K562 (cell line): Measurements from ENCODE around the gene ITPRID2. TPM values are rescaled to one million over a fixed set of nuclear protein-coding genes. Genes with fewer than 3 reads are reported as not detected.

Source experiments
- ATAC-seq: fragments of 200-7000 bp; cut with Tn5 transposase; 3 replicates; pipeline ENCODE4 v1.9.1; 2020; ENCODE audit warnings: moderate library complexity
- BruUV-seq: library from RNA; stranded (reverse); fragments of 400-500 nt; replicated peaks from 2 replicates; lab custom pipeline; 2021; lab: Mats Ljungman, UMichigan
- CTCF ChIA-PET: fragments of 300-600 bp; formaldehyde crosslinking; extraction: SDS; loops from one replicate; lab custom pipeline; 2021; ENCODE audit warnings: low intra/inter-chr PET ratio; lab: Yijun Ruan, JAX
- POLR2A ChIA-PET: fragments of 300-600, 350-650 bp; sonication (Branson Sonifier 250); formaldehyde crosslinking; extraction: SDS; loops from one replicate; lab custom pipeline; 2021; ENCODE audit warnings: antibody characterized with exemption, inconsistent platforms; lab: Yijun Ruan, JAX
- DNase-seq, 4 experiments: peaks; one replicate each; pipeline versions ENCODE4 v3.0.0 to v3.0.0-alpha.2; 2011 to 2018; ENCODE audit warnings: low spot score in 3 of 4, mixed read lengths in 3 of 4; ENCODE audit errors: extremely low read depth in 1 of 4
- FAIRE-seq: peaks from 2 replicates; lab custom pipeline; 2011; peaks lifted over from hg19 to GRCh38; lab: Jason Lieb, UNC
- H2AFZ ChIP-seq: 2 replicates; pipeline ENCODE4 v1.6.0; 2011; ENCODE audit warnings: low read depth, low read length, control low read depth, inconsistent platforms
- H3K27ac ChIP-seq: fragments of 200-600 bp; 3 replicates; pipeline ENCODE4 v1.8.0; 2011; ENCODE audit warnings: low read depth, mild to moderate bottlenecking, control low read depth, inconsistent platforms, low read length, moderate library complexity, mixed read lengths; ENCODE audit errors: extremely low read depth
- H3K27me3 ChIP-seq, 2 experiments: fragments of 300-600 bp in 1 of 2; 2 replicates in 1 of 2; 3 replicates in 1 of 2; pipeline versions ENCODE4 v1.6.0 to v1.8.0; 2011; ENCODE audit warnings: inconsistent platforms in 2 of 2, low read length in 2 of 2, mild to moderate bottlenecking in 1 of 2, mixed read lengths in 1 of 2, moderate library complexity in 1 of 2; ENCODE audit not compliant: control insufficient read depth in 2 of 2, insufficient read depth in 2 of 2
- H3K36me3 ChIP-seq: fragments of 300-600 bp; 3 replicates; pipeline ENCODE4 v1.8.0; 2011; ENCODE audit warnings: mild to moderate bottlenecking, low read length, inconsistent platforms; ENCODE audit not compliant: control insufficient read depth, insufficient read depth
- H3K4me1 ChIP-seq, 2 experiments: fragments of 200-600 bp in 1 of 2; replicated peaks in 1 of 2; 2 replicates in 1 of 2; 3 replicates in 1 of 2; pipeline versions ENCODE4 v1.5.1 to v1.8.0; 2011; ENCODE audit warnings: inconsistent platforms in 2 of 2, low read length in 2 of 2, mild to moderate bottlenecking in 1 of 2, mixed read lengths in 1 of 2, moderate library complexity in 1 of 2; ENCODE audit not compliant: control insufficient read depth in 2 of 2, insufficient read depth in 2 of 2
- H3K4me2 ChIP-seq: 2 replicates; pipeline ENCODE4 v1.6.1; 2011; ENCODE audit warnings: low read length, control low read depth, inconsistent platforms, mixed read lengths; ENCODE audit not compliant: insufficient read depth
- H3K4me3 ChIP-seq: fragments of 200-600 bp; sonication (generic), shearing (Covaris generic); 2 replicates; pipeline ENCODE4 v1.5.1; 2016; ENCODE audit warnings: control low read depth, inconsistent platforms
- H3K79me2 ChIP-seq: fragments of 200-600 bp; 3 replicates; pipeline ENCODE4 v1.8.0; 2011; ENCODE audit warnings: low read length, inconsistent platforms; ENCODE audit not compliant: control insufficient read depth, insufficient read depth
- H3K9ac ChIP-seq, 2 experiments: 2 replicates each; pipeline versions ENCODE4 v1.6.0 to v1.6.1; 2011; ENCODE audit warnings: low read depth in 2 of 2, low read length in 2 of 2, control low read depth in 1 of 2, inconsistent platforms in 1 of 2, mild to moderate bottlenecking in 1 of 2, mixed read lengths in 1 of 2; ENCODE audit not compliant: insufficient read depth in 1 of 2
- H3K9me1 ChIP-seq: one replicate; pipeline ENCODE4 v1.6.0; 2011; ENCODE audit warnings: inconsistent platforms, mild to moderate bottlenecking, low read length, moderate library complexity; ENCODE audit not compliant: control insufficient read depth, insufficient read depth
- H3K9me3 ChIP-seq: replicated peaks from 2 replicates; pipeline ENCODE4 v1.5.1; 2011; ENCODE audit warnings: low read depth, low read length, inconsistent platforms; ENCODE audit not compliant: control insufficient read depth, insufficient read depth
- H4K20me1 ChIP-seq: replicated peaks from 2 replicates; pipeline ENCODE4 v1.6.1; 2011; ENCODE audit warnings: low read length, inconsistent platforms, mixed read lengths; ENCODE audit not compliant: control insufficient read depth, insufficient read depth
- ARID3A ChIP-seq: IDR thresholded peaks from 2 replicates; pipeline ENCODE4 v1.6.1; 2012; ENCODE audit warnings: low read depth, low read length, improper control_type of control experiment, borderline replicate concordance
- CHCHD3 ChIP-seq: fragments of 250-450 bp; sonication (Bioruptor Pico); IDR thresholded peaks from 2 replicates; pipeline ENCODE4 v2.1.2; 2022; ENCODE audit warnings: mild to moderate bottlenecking
- ESRRA ChIP-seq: fragments of 450-650 bp; IDR thresholded peaks from 2 replicates; pipeline ENCODE4 v1.6.1; 2014; ENCODE audit warnings: low read depth, mild to moderate bottlenecking, moderate library complexity, borderline replicate concordance
- NFE2 ChIP-seq: IDR thresholded peaks from 2 replicates; pipeline ENCODE4 v1.6.1; 2014; ENCODE audit warnings: antibody characterized with exemption, low read depth
- NR2C1 ChIP-seq, 2 experiments: fragments of 450-650 bp; IDR thresholded peaks; 2 replicates each; pipeline ENCODE4 v1.6.1; 2017; ENCODE audit warnings: mild to moderate bottlenecking in 2 of 2, antibody characterized with exemption in 1 of 2, inconsistent platforms in 1 of 2, missing compliant biosample characterization in 1 of 2, missing genetic modification characterization in 1 of 2
- NR3C1 ChIP-seq: sonication (generic); formaldehyde crosslinking; IDR thresholded peaks from 2 replicates; pipeline ENCODE4 v1.8.1; 2022; ENCODE audit warnings: missing genetic modification reagents
- PCBP2 ChIP-seq: fragments of 200-400 bp; formaldehyde crosslinking; IDR thresholded peaks from 2 replicates; pipeline ENCODE4 v1.6.1; 2018; ENCODE audit warnings: low read length, low read depth, mild to moderate bottlenecking, moderate library complexity; ENCODE audit not compliant: poor library complexity, severe bottlenecking
- PHF20 ChIP-seq: fragments of 450-650 bp; IDR thresholded peaks from 2 replicates; pipeline ENCODE4 v1.6.1; 2018; ENCODE audit not compliant: partially characterized antibody
- POLR2H ChIP-seq: IDR thresholded peaks from 2 replicates; pipeline ENCODE4 v1.6.1; 2016; ENCODE audit warnings: missing genetic modification characterization, low read depth, mild to moderate bottlenecking, control low read depth, missing compliant biosample characterization, moderate library complexity
- POLR3G ChIP-seq: IDR thresholded peaks from 2 replicates; pipeline ENCODE4 v1.6.1; 2011; ENCODE audit not compliant: insufficient read length, insufficient replicate concordance; ENCODE audit errors: extremely low read depth
- RB1 ChIP-seq: fragments of 450-650 bp; IDR thresholded peaks from 2 replicates; pipeline ENCODE4 v1.6.1; 2017; ENCODE audit warnings: low read depth, mild to moderate bottlenecking
- RBM14 ChIP-seq: fragments of 200-400 bp; formaldehyde crosslinking; IDR thresholded peaks from 2 replicates; pipeline ENCODE4 v1.6.1; 2018; ENCODE audit warnings: low read depth, mild to moderate bottlenecking, low read length, moderate library complexity, borderline replicate concordance; ENCODE audit not compliant: insufficient read depth
- ZBTB8A ChIP-seq: fragments of 450-650 bp; IDR thresholded peaks from 2 replicates; pipeline ENCODE4 v1.6.1; 2018; ENCODE audit warnings: mild to moderate bottlenecking, moderate library complexity; ENCODE audit not compliant: partially characterized antibody
- ZFPM2 ChIP-seq: fragments of 250-450 bp; sonication (Bioruptor Pico); IDR thresholded peaks from 2 replicates; pipeline ENCODE4 v1.5.1; 2022; ENCODE audit warnings: mild to moderate bottlenecking
- ZNF518B ChIP-seq: fragments of 250-450 bp; sonication (Bioruptor Pico); IDR thresholded peaks from 2 replicates; pipeline ENCODE4 v1.5.0; 2021; ENCODE audit warnings: mild to moderate bottlenecking, moderate library complexity
- ZSCAN32 ChIP-seq: fragments of 450-650 bp; formaldehyde crosslinking; IDR thresholded peaks from 2 replicates; pipeline ENCODE4 v1.4.0; 2020; ENCODE audit warnings: mild to moderate bottlenecking, moderate library complexity
- WGBS: fragments of 100-300 bp; shearing (Covaris generic); methylation state at CpG from one replicate; pipeline ENCODE4 v1.1.6; 2016; ENCODE audit warnings: low coverage, mixed read lengths; ENCODE audit not compliant: insufficient coverage; ENCODE audit errors: missing lambda C conversion rate; 5-methylcytosine and 5-hydroxymethylcytosine counted together
- in situ Hi-C: fragments of 300-500 bp; cut with MboI; formaldehyde crosslinking; loops from 4 replicates; pipeline ENCODE4 v1.15.0; 2018; ENCODE audit warnings: inconsistent platforms, mixed read lengths
- intact Hi-C: fragments of 100-400 bp; cut with micrococcal nuclease; formaldehyde crosslinking; loops from 2 replicates; pipeline ENCODE4 v1.14.2; 2022
- polyA plus RNA-seq, 8 experiments: library from polyadenylated mRNA; depleted of rRNA in 4 of 8; stranded (reverse) in 5 of 8; unstranded in 3 of 8; fragments of >200 nt; fragmentation: Nextera tagmentation in 2 of 8; fragmentation: Illumina TruSeq in 1 of 8; extraction: Ambion mirVana in 2 of 8; extraction: Trizol in 1 of 8; gene quantifications; 2 replicates each; pipeline versions ENCODE4 v1.2.1 to v1.2.3, GENCODE V29; 2011 to 2014; ENCODE audit warnings: inconsistent platforms in 1 of 8, missing spikeins in 1 of 8
- total RNA-seq, 7 experiments: library from RNA; depleted of rRNA in 6 of 7; stranded (reverse); fragments of >200 nt in 6 of 7; fragmentation: Illumina TruSeq in 2 of 7; extraction: Trizol in 2 of 7; gene quantifications; 2 replicates each; pipeline versions ENCODE4 v1.2.1 to v1.2.3, GENCODE V29; 2011 to 2021; ENCODE audit warnings: low replicate concordance in 1 of 7

ITPRID2 gene
- total and polyA plus RNA-seq, 9 of the 15 experiments (the other 6 are each of a cell fraction or from before 2014, with no cell fraction given): 18.5 to 77.8 (median 52.0) TPM

DNA sequence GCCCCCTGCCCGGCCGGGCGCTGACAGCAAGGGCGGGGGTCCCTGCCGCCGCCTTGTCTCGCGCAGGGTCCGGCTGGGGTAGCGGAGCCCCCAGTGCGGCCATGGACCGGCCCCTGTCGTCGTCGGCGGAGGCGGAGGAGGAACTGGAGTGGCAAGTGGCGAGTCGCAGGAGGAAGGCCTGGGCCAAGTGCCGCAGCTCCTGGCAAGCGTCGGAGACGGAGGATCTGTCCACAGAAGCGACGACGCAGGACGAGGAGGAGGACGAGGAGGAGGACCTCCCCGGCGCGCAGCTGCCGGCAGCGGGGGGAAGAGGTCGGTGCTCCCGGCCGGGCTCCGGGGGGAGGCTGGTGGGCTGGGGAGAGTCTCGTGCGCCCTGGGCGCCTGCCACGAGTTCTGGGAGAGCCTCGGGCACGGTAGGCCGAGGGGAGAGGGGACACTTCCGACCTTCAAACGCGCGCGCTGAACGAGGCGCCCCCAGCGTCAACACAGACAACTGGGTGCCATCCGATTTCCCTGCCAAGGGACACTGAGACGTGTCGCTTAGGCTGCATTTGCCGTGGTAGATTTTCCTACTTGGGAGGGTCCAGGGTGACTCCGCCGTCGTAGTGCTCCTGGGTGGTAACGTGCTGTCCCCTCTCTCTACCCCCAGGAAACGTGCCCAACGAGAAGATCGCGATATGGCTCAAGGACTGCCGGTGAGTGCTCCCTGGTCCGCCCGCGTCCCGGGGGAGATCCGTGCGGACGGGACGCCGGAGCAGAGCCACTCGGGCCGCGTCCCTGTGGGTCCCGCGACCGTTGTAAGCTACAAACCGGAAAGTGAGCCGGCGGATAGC lies 652 bp downstream of the ITPRID2 start:
- ChIA-PET CTCF (no interaction called here), POLR2A (interaction anchor here (1.0 to 1.6 kb wide), 4 partner anchors 8 to 23 kb away, joined by 3 to 4 read pairs (median 3); no protein-coding TSS in a partner anchor)
- Histone ChIP-seq H3K27ac (peak overlapping the region; percentile 96), H3K9ac (peak overlapping the region; percentile 95 to 98), H3K9me1 (no peaks in the 10 kb centered on the region), H3K9me3 (no peaks in the 10 kb centered on the region), H4K20me1 (no peaks in the 10 kb centered on the region), H3K27me3 (no peaks in the 10 kb centered on the region), H2AFZ (peak overlapping the region; percentile 91), H3K4me1 (peaks cover 7 to 23% of the 10 kb centered on the region in 2 experiments; a peak in 4 of 5 replicates), H3K4me3 (peak overlapping the region; percentile 88), H3K79me2 (peaks cover 54% of the 10 kb centered on the region), H3K36me3 (peaks cover 36% of the 10 kb centered on the region), H3K4me2 (peak overlapping the region; percentile 98)
- in situ Hi-C loops (no loop called here), intact Hi-C loops (loop anchor here (5.0 to 10.0 kb wide), 3 partner anchors 80 to 1887 kb away; partner anchors contain the start of genes CWC22 and UBE2E3)
- FAIRE-seq (peak; percentile 46), ATAC-seq (peak; percentile 71), DNase-seq (peak; percentile 59 to 81 (median 69))
- under 1% methylated on average over 72 of the region's 83 CpGs for WGBS
- BruUV-seq: TSS peak; percentile 58
- TF ChIP-seq ESRRA (no peak), PHF20 (no peak), ZSCAN32 (no peak), ZFPM2 (no peak), NR3C1 (peak; percentile 92; the same call in 1 of the 2 replicates), ZBTB8A (no peak), PCBP2 (no peak), ARID3A (no peak), ZNF518B (no peak), NR2C1 (IDR thresholded peaks at IDR 0.05) (no peak), NR2C1 (tag; IDR thresholded peaks at IDR 0.05) (no peak), RBM14 (no peak), NFE2 (no peak), RB1 (no peak), CHCHD3 (CRISPR knock-in tag) (no peak), POLR2H (no peak), POLR3G (no peak)
